Loucy (cell line): ENCODE data around the gene STAP2.

Source experiments
- H2AFZ ChIP-seq: fragments of 200-600 bp; sonication (generic); 2 replicates; pipeline ENCODE4 v1.6.0; 2016; ENCODE audit warnings: antibody characterized with exemption, mild to moderate bottlenecking, low read length, moderate library complexity
- H3F3A ChIP-seq: fragments of 200-600 bp; 2 replicates; pipeline ENCODE4 v1.6.0; 2016; ENCODE audit warnings: antibody characterized with exemption, low read depth, mild to moderate bottlenecking
- H3K27me3 ChIP-seq: fragments of 200-600 bp; sonication (generic); 2 replicates; pipeline ENCODE4 v1.6.1; 2014; ENCODE audit warnings: low read length, mild to moderate bottlenecking; ENCODE audit not compliant: insufficient read depth, poor library complexity, severe bottlenecking
- H3K36me3 ChIP-seq: fragments of 200-600 bp; sonication (generic); 2 replicates; pipeline ENCODE4 v1.6.1; 2016; ENCODE audit warnings: low read length; ENCODE audit not compliant: insufficient read depth
- H3K4me1 ChIP-seq: fragments of 200-600 bp; sonication (generic); 2 replicates; pipeline ENCODE4 v1.5.1; 2014; ENCODE audit warnings: low read length, mild to moderate bottlenecking; ENCODE audit not compliant: insufficient read depth, poor library complexity, severe bottlenecking
- H3K4me2 ChIP-seq: fragments of 200-600 bp; sonication (generic); 2 replicates; pipeline ENCODE4 v1.6.0; 2014; ENCODE audit warnings: antibody characterized with exemption, low read length, low read depth, mild to moderate bottlenecking; ENCODE audit not compliant: poor library complexity, severe bottlenecking
- H3K4me3 ChIP-seq: fragments of 200-600 bp; sonication (generic); 2 replicates; pipeline ENCODE4 v1.5.1; 2014; ENCODE audit warnings: low read length, mild to moderate bottlenecking, mixed read lengths; ENCODE audit not compliant: poor library complexity, severe bottlenecking
- H3K79me2 ChIP-seq: fragments of 200-600 bp; sonication (generic); 2 replicates; pipeline ENCODE4 v1.6.1; 2014; ENCODE audit warnings: low read length; ENCODE audit not compliant: insufficient read depth
- H3K9ac ChIP-seq: fragments of 200-600 bp; sonication (generic); 2 replicates; pipeline ENCODE4 v1.6.0; 2014; ENCODE audit warnings: mild to moderate bottlenecking, low read depth, low read length, moderate library complexity; ENCODE audit not compliant: poor library complexity, severe bottlenecking
- H3K9me2 ChIP-seq: fragments of 200-600 bp; sonication (generic); replicated peaks from 2 replicates; pipeline ENCODE4 v1.6.1; 2016; ENCODE audit warnings: low read depth, low read length, mixed read lengths
- H3K9me3 ChIP-seq: fragments of 200-600 bp; sonication (generic); 2 replicates; pipeline ENCODE4 v1.6.1; 2014; ENCODE audit warnings: mild to moderate bottlenecking, antibody characterized with exemption, low read length, low read depth; ENCODE audit not compliant: insufficient read depth
- H4K20me1 ChIP-seq: fragments of 200-600 bp; sonication (generic); 2 replicates; pipeline ENCODE4 v1.6.0; 2014; ENCODE audit warnings: antibody characterized with exemption, low read length, mild to moderate bottlenecking; ENCODE audit not compliant: insufficient read depth, poor library complexity, severe bottlenecking
- CTCF ChIP-seq: fragments of 200-600 bp; sonication (generic); conservative IDR thresholded peaks from 2 replicates; pipeline ENCODE4 v1.5.1; 2014; ENCODE audit warnings: mild to moderate bottlenecking, antibody characterized with exemption, low read length
- EZH2phosphoT487 ChIP-seq: fragments of 200-600 bp; IDR thresholded peaks from 2 replicates; pipeline ENCODE4 v1.6.1; 2018; ENCODE audit warnings: antibody characterized with exemption, mild to moderate bottlenecking, moderate library complexity, borderline replicate concordance

STAP2 gene

DNA sequence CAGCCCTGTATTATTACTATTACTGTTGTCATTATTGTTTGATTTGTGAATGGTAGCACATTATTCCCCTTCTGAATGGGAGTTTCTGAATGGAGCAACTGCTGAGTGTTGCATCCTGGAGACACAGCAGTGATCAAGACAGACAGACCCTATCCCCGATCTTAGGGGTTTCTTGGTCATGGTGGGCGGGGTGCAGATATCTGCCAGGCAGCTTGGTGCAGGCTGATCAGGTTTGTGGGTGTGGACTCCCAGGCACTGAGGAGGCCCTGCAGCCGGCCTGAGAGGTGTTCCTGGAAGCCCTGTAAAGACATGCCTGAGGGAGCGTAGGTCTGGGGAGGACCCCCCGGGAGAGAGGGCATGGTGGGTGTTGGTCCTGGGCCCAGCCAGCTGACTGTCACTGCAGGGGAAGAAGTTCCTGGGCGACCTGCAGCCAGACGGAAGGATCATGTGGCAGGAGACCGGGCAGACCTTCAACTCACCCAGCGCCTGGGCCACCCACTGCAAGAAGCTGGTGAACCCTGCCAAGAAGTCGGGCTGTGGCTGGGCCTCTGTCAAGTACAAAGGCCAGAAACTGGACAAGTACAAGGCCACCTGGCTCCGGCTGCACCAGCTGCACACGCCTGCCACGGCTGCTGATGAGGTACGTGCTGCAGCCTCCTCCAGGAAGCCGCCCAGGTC is 6.9 kb upstream of the STAP2 start:
- H3F3A ChIP-seq: peaks cover 2% of the 10 kb centered on the region; the same call in 1 of the 2 replicates
- H2AFZ ChIP-seq: no peak overlapping the region
- H3K9me3 ChIP-seq: no peaks in the 10 kb centered on the region
- H4K20me1 ChIP-seq: peaks cover 6% of the 10 kb centered on the region
- H3K9me2 ChIP-seq: no peaks in the 10 kb centered on the region
- no peak overlapping the region for H3K9ac ChIP-seq
- H3K27me3 ChIP-seq: no peaks in the 10 kb centered on the region
- TF ChIP-seq EZH2phosphoT487: no peak
- H3K79me2 ChIP-seq: peaks cover 8% of the 10 kb centered on the region
- H3K4me1 ChIP-seq: peaks cover 15% of the 10 kb centered on the region
- no peak overlapping the region for H3K4me3 ChIP-seq
- H3K4me2 ChIP-seq: no peak overlapping the region
- H3K36me3 ChIP-seq: no peaks in the 10 kb centered on the region

GRCh38 chr19:4343370-4344307 is 5.0 kb upstream of the STAP2 start, which contains the start of gene MPND:
MPND (plus strand) TSS chr19:4343562; CDS start chr19:4343594, 32 bp downstream.
- TF ChIP-seq EZH2phosphoT487 (no peak), CTCF (no peak)
- peaks cover 8% of the 10 kb centered on the region for H3K79me2 ChIP-seq
- H3K4me2 ChIP-seq: peak within 1 kb of the TSS; percentile 99
- peak within 1 kb of the TSS; percentile 99 for H3K9ac ChIP-seq
- H4K20me1 ChIP-seq: peaks cover 6% of the 10 kb centered on the region
- H3K36me3 ChIP-seq: no peaks in the 10 kb centered on the region
- no peaks in the 10 kb centered on the region for H3K27me3 ChIP-seq
- peak within 1 kb of the TSS; percentile 93 for H2AFZ ChIP-seq
- H3F3A ChIP-seq: peaks cover 2% of the 10 kb centered on the region; the same call in 1 of the 2 replicates
- no peaks in the 10 kb centered on the region for H3K9me2 ChIP-seq
- H3K4me3 ChIP-seq: peak within 1 kb of the TSS; percentile 93
- no peaks in the 10 kb centered on the region for H3K9me3 ChIP-seq
- peaks cover 15% of the 10 kb centered on the region for H3K4me1 ChIP-seq

DNA sequence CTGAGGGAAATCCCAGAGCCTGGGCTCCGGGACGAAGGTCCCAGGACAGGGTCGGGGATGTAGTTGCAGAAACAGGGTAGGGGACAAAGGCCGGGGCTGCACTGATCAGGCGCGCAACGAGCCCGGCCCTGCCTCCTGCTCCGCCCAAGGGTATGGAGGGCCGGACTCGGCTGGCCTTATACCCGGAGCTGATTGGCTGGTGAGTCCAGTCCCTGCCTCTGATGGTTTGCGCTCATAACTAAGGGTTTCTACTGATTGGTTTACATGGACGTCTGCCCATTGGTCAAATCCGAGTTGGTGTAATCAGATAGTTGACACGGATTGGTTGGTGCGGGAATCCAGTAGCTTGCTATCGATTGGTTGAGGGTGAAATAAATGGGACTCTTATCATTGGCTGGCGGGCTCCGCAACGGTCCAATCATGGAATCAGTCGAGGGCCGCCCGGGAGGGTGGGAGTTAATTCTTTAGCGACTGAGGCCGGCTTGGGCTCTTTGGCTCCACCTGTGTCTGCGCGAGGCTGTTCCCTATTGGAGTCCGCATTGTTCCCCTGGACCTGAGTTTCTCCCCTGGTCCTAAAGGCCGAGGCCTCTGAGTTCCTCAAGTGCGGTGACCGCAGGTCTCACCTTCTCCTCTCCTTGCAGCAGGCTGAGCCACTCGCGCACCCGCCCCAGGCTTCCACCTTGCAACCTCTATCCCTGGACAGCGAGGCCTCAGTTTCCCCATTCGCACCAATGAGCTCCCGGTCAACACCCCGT is 4.2 kb upstream of the STAP2 start:
- H4K20me1 ChIP-seq: peaks cover 6% of the 10 kb centered on the region
- peaks cover 2% of the 10 kb centered on the region; the same call in 1 of the 2 replicates for H3F3A ChIP-seq
- peak overlapping the region; percentile 93 for H3K4me3 ChIP-seq
- peaks cover 15% of the 10 kb centered on the region for H3K4me1 ChIP-seq
- TF ChIP-seq EZH2phosphoT487 (no peak), CTCF (0 out of 2 replicates have a peak, but pooled peaks have one; percentile 26)
- H3K9me3 ChIP-seq: no peaks in the 10 kb centered on the region
- peak overlapping the region; percentile 99 for H3K9ac ChIP-seq
- no peaks in the 10 kb centered on the region for H3K9me2 ChIP-seq
- H3K36me3 ChIP-seq: no peaks in the 10 kb centered on the region
- H3K79me2 ChIP-seq: peaks cover 8% of the 10 kb centered on the region
- H2AFZ ChIP-seq: peak overlapping the region; percentile 93
- H3K4me2 ChIP-seq: peak overlapping the region; percentile 94
- H3K27me3 ChIP-seq: no peaks in the 10 kb centered on the region
